Fibroblast of the conjunctiva (primary cell): Measurements from ENCODE around the gene CCDC158.
A peak's percentile ranks its signal among the peaks of the same experiment; 100 is the strongest.
"Not testable (repeated sequence)": the region's sequence is repeated elsewhere in the genome, so short reads cannot be mapped to it uniquely, and the experiment has no call there.

Experiments used
- DNase-seq: peaks from one replicate; pipeline ENCODE4 v3.0.0-alpha.2; 2010; ENCODE audit warnings: low read depth

CCDC158 gene

DNA sequence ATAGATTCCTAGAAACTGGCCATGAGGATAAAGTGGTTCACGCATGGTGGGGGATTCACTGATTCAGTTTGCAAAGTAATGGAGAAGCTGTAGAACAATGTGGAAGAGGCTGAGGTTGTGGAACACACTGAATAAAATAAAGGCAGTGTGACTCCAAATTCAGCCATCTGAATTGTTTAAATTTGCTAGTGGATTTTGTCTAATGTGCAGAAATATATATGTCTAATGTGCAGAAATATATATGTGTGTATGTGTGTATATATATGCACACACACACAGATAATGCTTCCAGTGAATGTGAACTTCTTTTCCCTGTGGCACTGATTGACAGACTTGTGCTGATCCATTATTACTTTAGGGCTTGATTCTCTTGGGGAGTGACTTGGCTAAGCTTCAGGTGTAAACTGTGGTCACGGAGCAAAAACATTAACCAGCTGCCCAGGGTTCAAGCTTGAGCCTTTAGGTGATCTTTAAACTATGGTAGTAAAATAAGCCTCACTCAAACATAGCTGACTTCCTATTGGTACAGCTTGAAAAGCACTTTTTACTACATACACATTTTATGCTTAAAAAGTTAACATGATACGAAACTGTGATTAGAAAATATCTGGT, 110.9 kb downstream of the CCDC158 start:
- no peak for DNase-seq

GRCh38 chr4:76308548-76308947, 112.4 kb downstream of the CCDC158 start:
- no peak for DNase-seq

DNA sequence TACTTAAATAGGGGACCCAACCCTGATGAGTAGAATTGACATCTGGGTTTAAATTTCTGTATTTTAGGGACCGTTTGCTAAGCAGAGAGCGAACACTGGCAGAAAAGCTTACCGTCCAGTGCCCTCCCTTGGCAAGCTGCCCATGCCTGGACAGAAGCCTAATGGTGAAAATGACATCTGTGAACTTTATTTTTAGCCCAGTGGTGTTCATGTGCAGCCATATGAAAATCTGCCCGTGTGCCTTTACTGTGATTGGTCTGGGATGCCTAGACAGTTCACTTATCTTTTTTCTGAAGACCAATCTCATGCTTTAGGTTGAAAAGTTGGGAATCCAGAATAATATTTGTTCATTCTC, 113.3 kb downstream of the CCDC158 start:
- no peak for DNase-seq

DNA sequence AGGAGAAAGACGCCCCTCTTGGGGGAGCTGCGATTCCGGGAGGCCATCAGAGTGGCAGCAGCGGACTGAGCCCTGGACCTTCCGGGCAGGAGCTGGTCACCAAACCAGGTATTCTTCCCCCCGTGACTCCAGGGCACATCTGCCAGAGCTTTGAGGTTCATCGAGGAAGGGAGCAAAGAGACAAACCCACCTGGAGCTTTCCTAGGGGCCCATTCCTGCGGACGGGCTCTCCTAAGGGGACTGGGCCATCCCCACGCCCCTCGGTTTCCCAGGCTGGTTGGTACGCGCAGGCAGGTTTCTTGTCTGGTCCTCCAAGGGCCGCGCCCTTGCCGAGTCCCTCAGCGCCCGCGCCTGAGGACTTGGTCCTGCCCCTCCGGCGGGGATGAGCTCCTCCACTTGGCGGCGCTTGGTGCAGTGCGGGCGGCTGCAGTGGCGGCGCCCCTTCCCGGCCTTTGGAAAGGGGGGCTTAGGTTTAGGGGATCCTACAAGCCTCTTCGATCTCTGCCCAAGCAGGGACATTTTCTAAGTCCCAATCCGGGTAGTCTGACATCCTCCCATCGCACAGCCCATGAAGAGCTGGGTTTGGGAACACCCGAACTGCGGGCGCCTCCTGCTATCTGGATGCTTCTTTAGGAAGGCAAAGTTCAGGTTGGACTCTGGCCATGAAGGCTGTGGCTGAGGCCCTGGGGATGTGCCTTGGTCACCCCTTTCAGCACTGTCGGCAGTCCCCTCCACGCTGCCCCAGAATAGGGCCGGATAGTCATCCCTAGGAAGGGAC, 113.9 kb downstream of the CCDC158 start:
- peak; percentile 16 for DNase-seq

- DNase-seq = peak; percentile 13
Observed at GRCh38 chr4:76305971-76306881, 114.7 kb downstream of the CCDC158 start, which contains the start of gene STBD1. TSS of gene STBD1 (plus strand) at chr4:76306733. CDS start at chr4:76306770, 37 bp downstream.

DNA sequence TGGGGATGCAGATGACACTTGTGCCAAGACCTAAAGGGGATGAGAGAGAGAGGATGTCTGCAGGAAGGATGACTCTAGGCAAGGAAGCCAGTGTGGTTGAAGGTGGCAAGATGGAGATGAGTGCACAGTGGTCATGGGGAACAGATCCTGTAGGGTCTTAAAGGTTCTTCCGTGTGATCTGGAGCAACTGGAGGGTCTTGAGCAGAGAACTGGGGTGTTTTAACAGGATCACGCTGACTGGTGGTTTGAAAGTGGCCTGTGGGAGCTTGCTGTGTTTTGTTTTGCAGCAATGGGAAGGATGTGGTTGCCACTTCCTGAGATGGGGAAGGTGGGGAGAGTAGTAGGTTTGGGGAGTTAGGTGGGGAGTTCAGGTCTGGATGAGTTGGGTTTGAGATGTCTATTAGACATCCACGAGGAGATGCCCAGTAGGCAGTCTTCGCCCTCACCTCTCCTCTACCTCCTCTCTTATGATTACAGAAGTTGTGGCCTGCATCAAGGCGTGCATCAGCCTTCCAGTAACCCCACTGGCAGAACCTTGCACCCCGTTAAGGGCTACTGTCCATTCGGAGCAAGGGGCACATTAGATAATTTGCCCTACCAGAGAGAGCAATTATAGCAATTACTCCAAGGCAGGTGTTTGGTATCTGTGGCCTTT, 115.8 kb downstream of the CCDC158 start:
- DNase-seq = no peak

DNA sequence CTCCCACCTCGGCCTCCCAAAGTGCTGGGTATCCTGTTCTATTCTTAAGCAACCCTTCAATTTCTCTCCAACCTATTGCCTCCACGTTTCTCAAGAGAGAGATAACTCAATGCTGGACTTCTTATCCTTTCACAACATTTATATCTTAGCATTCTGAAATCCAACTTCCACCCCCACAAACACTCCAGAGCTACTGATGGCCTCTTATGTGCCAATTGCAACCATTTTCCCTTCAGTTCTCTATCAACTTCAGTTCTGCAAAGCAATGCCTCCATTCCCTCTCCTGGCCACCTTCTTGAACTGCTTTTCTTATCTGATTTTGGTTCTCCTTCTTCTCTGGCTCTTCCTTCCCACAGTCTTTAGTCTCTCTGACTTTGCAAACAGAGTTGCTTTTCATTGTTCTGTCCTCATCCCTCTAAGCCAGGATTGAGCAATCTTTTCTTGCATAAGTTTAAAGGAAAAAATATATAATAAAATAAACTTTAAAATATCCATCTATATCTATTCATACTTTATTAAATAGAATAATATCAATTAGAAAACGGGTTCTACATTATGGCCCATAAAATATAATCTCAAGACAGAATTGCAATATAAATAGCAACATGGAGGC, 118.0 kb downstream of the CCDC158 start:
- DNase-seq = no peak

GRCh38 chr4:76301775-76302162, 119.2 kb downstream of the CCDC158 start:
- no peak for DNase-seq

GRCh38 chr4:76301068-76301774, 119.7 kb downstream of the CCDC158 start:
- peak; percentile 35 for DNase-seq

GRCh38 chr4:76300012-76300411, 120.9 kb downstream of the CCDC158 start:
- DNase-seq = no peak

DNA sequence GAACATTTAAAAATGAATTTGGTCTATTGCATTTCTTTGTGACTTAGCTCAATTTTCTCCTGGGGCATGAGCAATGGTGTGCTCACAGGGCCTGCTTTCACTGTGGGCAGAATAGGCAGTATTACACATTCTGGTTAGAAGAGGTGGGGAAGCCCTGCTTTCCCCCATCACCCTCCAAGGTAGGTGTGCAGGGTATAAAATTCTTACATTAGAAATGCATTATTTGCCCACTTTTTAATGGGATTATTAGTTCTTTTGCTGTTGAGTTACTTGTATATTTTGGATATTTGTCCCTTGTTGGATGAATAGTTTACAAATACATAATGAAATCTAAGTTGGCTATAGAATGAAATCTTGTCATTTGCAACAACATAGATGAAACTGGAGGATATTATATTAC, 122.7 kb downstream of the CCDC158 start:
- no peak for DNase-seq

DNA sequence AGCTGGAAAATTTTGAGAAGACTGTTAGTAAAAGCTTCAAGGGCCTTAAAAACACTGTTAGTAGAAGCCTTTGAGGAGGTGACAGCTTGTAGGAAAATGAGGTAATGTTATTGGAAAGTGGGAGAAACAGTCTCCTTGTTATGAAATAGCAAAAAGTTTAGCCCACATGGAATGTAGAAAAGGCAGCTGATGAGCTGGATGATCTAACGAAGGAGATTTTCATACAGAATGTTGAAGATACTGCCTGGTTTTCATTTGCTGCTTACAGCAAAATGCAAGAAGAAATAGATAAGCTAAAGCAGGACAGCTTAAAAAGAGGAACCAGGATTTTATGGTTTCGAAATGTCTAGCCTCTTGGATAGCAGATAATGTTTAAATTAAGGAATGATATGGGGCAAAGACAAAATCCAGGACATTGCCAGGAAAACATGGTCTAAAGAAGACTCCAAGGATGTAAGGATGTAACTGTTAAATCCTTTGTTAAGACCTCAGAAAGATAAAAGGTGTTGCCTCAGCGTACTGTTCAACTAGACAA, 124.6 kb downstream of the CCDC158 start:
- no peak for DNase-seq

GRCh38 chr4:76293772-76294171, 127.2 kb downstream of the CCDC158 start:
- no peak for DNase-seq

- no peak for DNase-seq
Observed at GRCh38 chr4:76292730-76293129, 128.2 kb downstream of the CCDC158 start.

DNA sequence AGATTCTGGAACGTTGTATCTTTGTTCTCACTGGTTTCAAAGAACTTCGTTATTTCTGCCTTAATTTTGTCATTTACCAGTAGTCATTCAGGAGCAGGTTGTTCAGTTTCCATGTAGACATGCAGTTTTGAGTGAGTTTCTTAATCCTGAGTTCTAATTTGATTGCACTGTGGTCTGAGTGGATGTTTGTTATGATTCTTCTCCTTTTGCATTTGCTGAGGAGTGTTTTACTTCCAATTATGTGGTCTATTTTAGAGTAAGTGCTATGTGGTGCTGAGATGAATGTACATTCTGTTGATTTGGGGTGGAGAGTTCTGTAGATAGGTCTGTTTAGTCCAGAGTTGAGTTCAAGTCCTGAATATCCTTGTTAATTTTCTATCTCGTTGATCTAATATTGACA, 133.1 kb downstream of the CCDC158 start:
- not testable (repeated sequence) for DNase-seq

DNA sequence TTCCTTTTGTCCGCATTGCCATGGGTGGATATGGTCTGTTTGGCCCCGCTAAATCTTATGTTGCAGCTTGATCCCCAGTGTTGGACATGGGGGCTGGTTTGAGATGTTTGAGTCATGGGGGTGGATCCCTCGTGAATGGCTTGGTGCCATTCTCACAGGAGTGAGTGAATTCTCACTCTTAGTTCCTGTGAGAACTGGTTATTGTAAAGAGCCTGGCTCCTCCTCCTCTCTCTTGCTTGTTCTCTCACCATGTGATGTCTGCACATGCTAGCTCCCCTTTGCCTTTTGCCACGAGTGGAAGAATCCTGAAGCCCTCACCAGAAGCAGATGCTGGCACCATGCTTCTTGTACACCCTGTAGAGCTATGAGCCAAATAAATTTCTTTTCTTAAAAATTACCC, 137.0 kb downstream of the CCDC158 start:
- no peak for DNase-seq

DNA sequence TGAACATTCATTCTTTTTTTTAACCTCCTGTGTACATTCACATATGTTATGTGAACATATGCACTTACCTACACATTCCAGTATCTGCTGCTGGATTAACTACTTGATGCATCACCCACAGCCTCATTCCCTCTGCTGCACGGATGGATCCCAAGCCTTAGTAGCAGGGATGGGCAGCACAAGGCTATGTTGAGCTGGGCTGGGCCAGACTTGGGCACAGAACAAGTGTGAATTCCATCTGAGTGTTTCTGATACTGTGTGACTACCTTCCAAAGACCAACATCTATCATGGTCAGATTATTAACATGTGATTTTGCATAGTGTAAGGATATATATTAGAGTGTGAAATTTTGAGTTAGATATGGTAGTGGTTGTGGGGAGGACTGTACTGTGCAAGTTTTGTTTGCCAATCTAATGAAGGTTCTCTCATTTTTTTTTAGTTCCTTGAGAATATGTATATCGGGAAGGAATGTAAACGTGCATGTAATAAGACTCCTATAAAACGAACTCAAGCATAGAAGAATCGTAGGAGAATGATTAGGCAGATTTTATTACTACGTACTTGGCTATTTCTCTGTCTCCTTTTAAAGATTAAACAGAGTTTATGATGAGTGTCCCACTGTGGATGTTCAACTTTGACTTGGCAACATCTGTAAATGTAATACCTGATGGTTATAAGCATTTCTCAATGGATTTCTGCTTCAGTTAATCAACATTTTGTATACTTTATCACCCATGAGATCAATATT, 137.8 kb downstream of the CCDC158 start:
- no peak for DNase-seq

- not testable (repeated sequence) for DNase-seq
Observed at GRCh38 chr4:76281594-76281993, 139.3 kb downstream of the CCDC158 start.

DNA sequence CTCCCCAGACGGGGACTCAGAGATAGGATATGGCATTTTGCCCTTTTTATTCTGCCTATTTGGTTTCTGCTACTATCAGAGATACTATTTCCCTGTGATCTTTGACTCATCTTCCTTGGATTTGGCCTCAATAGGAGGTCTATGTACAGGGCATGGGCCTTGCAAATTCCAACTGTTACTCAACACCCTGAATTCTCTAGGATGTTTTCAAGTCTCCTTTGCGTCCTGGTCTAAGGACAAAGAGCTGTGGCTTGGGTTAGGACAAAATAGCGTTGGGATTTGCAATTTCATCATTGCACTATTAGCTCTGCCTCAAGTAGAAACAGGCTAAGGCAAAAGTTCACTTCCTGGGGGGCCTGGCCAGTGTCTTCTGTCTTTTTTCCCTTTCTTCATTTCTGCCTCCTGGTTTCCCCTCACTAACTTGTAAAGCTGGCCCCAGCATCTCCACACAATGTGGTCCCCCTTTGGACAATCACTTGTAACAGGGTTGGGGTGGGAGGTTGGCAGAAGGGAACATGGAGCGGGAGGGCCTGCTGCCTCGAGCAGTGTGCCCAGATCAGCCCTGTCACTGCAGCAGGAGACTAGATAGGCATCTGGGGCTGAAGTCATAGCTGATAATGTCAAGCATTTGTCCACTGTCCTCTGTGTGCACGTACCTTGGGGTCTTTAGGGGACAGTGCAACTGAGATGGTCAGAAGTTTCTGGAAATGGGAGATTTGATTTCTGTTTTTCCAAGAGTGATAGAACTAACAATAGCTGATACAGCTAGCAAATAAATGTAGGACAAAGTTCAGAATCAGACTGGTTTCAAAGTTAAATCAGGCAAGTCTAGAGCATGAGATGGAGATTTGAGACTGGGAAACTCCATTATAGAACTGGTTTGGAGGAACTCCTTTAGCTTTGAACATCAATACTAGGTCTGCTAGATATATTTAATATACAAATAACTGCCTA, 140.2 kb downstream of the CCDC158 start:
- no peak for DNase-seq
